ENCODE measurements around the gene LURAP1L. TPM values are rescaled to one million over a fixed set of nuclear protein-coding genes. Genes with fewer than 3 reads are reported as not detected.

Gene LURAP1L
- total RNA-seq, 1 experiment from 2014 or later = 0.13 TPM

GRCh38 chr9:12854221-12854620, 79.4 kb downstream of the LURAP1L start:
- H3K56ac ChIP-seq (ENCODE audit: insufficient read length, low read depth, low read length) = no peak overlapping the region
- no peaks in the 10 kb centered on the region for H3K27me3 ChIP-seq (ENCODE audit: insufficient read depth, low read length)

More at GRCh38 chr9:12854221-12854620, 79.4 kb downstream of the LURAP1L start:
- Histone ChIP-seq H4K20me1 (ENCODE audit: control insufficient read depth, insufficient read depth, insufficient read length) (no peaks in the 10 kb centered on the region), H2BK120ac (ENCODE audit: low read depth, low read length, poor library complexity, severe bottlenecking) (no peak overlapping the region), H2BK20ac (ENCODE audit: low read depth, low read length, poor library complexity, severe bottlenecking) (no peak overlapping the region), H4K5ac (ENCODE audit: insufficient read length, low read depth, low read length) (no peak overlapping the region), H3K27ac (ENCODE audit: insufficient read length, low read depth, low read length) (no peak overlapping the region), H4K91ac (ENCODE audit: insufficient read length, low read depth, low read length) (no peak overlapping the region), H2AFZ (ENCODE audit: low read length) (no peak overlapping the region), H3K79me2 (ENCODE audit: insufficient read depth, low read length) (no peaks in the 10 kb centered on the region), H3K23me2 (ENCODE audit: insufficient read length, low read depth, low read length, poor library complexity, severe bottlenecking) (no peaks in the 10 kb centered on the region), H3K14ac (ENCODE audit: insufficient read depth, low read length) (no peak overlapping the region), H3K79me1 (ENCODE audit: insufficient read depth, low read depth, low read length, poor library complexity, severe bottlenecking) (no peaks in the 10 kb centered on the region), H3K9me3 (ENCODE audit: control insufficient read depth, low read depth, low read length) (no peaks in the 10 kb centered on the region), H3K9ac (ENCODE audit: extremely low read depth, insufficient read length, low read length) (no peak overlapping the region), H3K4ac (ENCODE audit: low read depth, low read length) (no peak overlapping the region), H3K4me1 (ENCODE audit: insufficient read depth, low read length) (no peaks in the 10 kb centered on the region; the same call in 1 of the 2 replicates), H3T11ph (ENCODE audit: low read length) (no peak overlapping the region), H2BK12ac (ENCODE audit: insufficient read length, low read depth, low read length) (no peak overlapping the region), H2BK5ac (ENCODE audit: insufficient read length, low read length) (no peak overlapping the region), H2BK15ac (ENCODE audit: low read depth, low read length) (no peak overlapping the region), H2AK5ac (ENCODE audit: insufficient read length, low read length) (no peak overlapping the region), H3K4me2 (ENCODE audit: insufficient read depth, insufficient read length, low read length) (no peak overlapping the region), H3K18ac (ENCODE audit: insufficient read length, low read depth, low read length) (no peak overlapping the region), H4K8ac (replicated peaks; ENCODE audit: insufficient read length, low read depth, low read length) (no peak overlapping the region), H3K23ac (ENCODE audit: insufficient read length, low read depth, low read length) (no peak overlapping the region)
- Mint-ChIP-seq H3K9me3 (no peaks in the 10 kb centered on the region), H3K27ac (no peak overlapping the region), H3K4me3 (no peak overlapping the region), H3K36me3 (ENCODE audit: insufficient read depth in 1 of 3, low read depth in 3 of 3) (no peaks in the 10 kb centered on the region), H3K27me3 (ENCODE audit: low read depth) (no peaks in the 10 kb centered on the region), H3K4me1 (peaks cover 7 to 14% of the 10 kb centered on the region in 2 experiments)
- no CpG with 5 or more reads among the region's 2 CpGs for WGBS (ENCODE audit: extremely low coverage, insufficient read length, low lambda C conversion rate)
- DNase-seq = no peak
- no peak for TF ChIP-seq CTCF (conservative IDR thresholded peaks at IDR 0.05)

Data from H9 (cell line).